Transverse colon (tissue), 4 donors: ENCODE results near the gene EFNA5.

Experiments
- EP300 ChIP-seq: sonication (generic); formaldehyde crosslinking; IDR thresholded peaks from one replicate; pipeline ENCODE4 v1.6.1; 2017; ENCODE audit warnings: antibody characterized with exemption, low read depth
- POLR2A ChIP-seq: fragments of 450-650 bp; IDR thresholded peaks from one replicate; pipeline ENCODE4 v1.6.1; 2016; ENCODE audit warnings: antibody characterized with exemption, mild to moderate bottlenecking, moderate library complexity
- POLR2AphosphoS5 ChIP-seq, 3 donors: sonication (generic); formaldehyde crosslinking; IDR thresholded peaks; one replicate each; pipeline ENCODE4 v1.6.1; 2016; ENCODE audit warnings: antibody characterized with exemption in 3 of 3
- TF ChIP-seq, protein P1 (sequence below), 5 experiments: fragments of 200-600 bp in 3 of 5; fragments of 450-650 bp in 2 of 5; sonication (generic) in 3 of 5; IDR thresholded peaks; 1 replicate in 2 of 5; 2 replicates in 3 of 5; pipeline ENCODE4 v1.5.1; 2016 to 2017; ENCODE audit warnings: antibody characterized with exemption in 5 of 5, inconsistent platforms in 3 of 5, mild to moderate bottlenecking in 2 of 5, moderate library complexity in 1 of 5

DNA sequence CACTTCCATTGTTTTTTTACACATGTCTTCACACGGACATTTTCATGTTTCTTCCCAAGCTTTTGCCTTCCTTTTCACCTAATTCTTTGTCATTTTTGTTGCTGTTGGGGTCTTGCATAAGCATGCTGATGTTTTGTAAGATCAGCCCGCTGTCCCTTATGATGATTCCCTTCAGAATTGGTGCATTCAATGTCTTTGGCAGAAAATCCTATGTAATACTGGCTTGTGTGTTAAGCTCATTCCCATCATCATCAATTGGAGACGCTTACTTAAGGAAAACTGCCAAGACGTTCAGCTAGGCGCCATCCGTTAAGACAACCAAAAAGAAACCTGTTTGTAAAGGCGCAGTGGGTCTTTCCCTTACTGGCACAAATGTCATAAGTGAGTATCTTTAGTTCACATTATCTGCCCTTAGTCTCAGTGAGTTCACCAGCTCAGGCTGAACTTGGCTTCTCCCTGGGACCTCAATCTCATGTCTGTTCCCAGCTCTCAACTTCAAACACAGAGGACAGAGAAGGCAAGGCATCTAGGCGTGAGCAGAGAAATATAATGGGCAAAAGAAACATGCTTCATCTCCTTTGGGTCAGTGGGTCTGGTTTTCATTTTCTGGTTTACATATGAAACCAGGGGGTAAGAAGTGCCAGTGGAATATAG lies 97.9 kb downstream of the EFNA5 start:
- TF ChIP-seq, protein P1, sequence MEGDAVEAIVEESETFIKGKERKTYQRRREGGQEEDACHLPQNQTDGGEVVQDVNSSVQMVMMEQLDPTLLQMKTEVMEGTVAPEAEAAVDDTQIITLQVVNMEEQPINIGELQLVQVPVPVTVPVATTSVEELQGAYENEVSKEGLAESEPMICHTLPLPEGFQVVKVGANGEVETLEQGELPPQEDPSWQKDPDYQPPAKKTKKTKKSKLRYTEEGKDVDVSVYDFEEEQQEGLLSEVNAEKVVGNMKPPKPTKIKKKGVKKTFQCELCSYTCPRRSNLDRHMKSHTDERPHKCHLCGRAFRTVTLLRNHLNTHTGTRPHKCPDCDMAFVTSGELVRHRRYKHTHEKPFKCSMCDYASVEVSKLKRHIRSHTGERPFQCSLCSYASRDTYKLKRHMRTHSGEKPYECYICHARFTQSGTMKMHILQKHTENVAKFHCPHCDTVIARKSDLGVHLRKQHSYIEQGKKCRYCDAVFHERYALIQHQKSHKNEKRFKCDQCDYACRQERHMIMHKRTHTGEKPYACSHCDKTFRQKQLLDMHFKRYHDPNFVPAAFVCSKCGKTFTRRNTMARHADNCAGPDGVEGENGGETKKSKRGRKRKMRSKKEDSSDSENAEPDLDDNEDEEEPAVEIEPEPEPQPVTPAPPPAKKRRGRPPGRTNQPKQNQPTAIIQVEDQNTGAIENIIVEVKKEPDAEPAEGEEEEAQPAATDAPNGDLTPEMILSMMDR (IDR thresholded peaks at IDR 0.05), result no peak
- TF ChIP-seq POLR2AphosphoS5 (IDR thresholded peaks at IDR 0.05) (no peak), EP300 (no peak), POLR2A (no peak)
